AG08395 (cell line): ENCODE results near the gene SP3.
"Not testable (repeated sequence)": the region's sequence is repeated elsewhere in the genome, so short reads cannot be mapped to it uniquely, and the experiment has no call there.

ENCODE experiments used
- DNase-seq: peaks from one replicate; pipeline ENCODE4 v3.0.0; 2012; ENCODE audit warnings: mixed read lengths, low spot score

The SP3 gene

GRCh38 chr2:173889464-173889863 is 75.7 kb downstream of the SP3 start:
- not testable (repeated sequence) for DNase-seq

GRCh38 chr2:173886613-173887012 is 78.6 kb downstream of the SP3 start:
- no peak for DNase-seq

- peak; percentile 60 for DNase-seq
Observed at GRCh38 chr2:173884025-173884802, 81.0 kb downstream of the SP3 start.

- DNase-seq, result no peak
Observed at GRCh38 chr2:173881886-173882285, 83.3 kb downstream of the SP3 start.

GRCh38 chr2:173881461-173881860 is 83.7 kb downstream of the SP3 start:
- no peak for DNase-seq

DNA sequence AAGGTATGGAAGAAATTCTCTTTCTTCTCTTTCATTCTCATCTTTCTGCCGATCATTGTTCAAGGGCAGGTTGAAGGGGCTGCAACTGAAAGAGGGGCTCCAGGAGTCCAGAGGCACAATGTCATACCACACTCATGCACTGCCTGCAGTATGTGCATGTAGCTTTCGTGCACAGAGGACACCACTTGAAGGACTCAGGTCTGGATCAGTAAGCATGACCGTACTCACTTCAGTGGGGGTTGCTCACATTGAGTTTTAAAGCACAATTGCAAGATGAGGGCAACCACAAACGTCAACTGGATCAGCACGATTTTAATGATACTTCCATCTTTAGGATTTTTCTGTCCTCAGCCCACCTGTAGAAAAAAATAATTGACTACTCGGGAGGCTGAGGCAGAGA is 84.6 kb downstream of the SP3 start:
- no peak for DNase-seq

DNA sequence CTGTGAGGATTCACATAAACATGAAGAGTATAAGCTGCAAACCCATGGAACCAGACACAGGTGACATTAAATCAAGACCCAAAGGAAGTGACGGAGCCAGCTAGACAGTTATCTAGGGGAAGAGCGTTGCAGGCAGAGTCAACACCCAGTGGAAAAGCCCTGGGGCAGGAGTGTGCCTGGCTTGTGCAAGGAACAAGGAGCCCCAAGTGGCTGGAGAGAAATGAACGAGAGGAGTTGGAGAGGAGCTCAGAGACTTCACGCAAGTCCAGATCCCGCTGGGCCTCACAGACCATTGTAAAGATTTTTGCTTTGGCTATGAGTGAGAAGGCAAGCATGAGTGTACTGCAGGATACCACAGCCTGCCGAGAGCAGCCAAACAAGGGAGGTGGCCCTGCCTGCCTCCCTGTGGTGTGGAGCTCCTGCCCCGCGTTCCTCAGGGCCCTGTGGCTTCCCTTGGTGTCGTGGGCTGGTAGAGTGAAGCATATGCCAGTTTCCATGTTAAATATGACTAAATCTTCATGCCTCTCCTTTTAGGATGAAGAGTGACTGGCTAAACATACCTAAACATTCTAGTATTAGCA is 88.2 kb downstream of the SP3 start:
- no peak for DNase-seq

GRCh38 chr2:173874894-173875237 is 90.3 kb downstream of the SP3 start:
- no peak for DNase-seq

DNA sequence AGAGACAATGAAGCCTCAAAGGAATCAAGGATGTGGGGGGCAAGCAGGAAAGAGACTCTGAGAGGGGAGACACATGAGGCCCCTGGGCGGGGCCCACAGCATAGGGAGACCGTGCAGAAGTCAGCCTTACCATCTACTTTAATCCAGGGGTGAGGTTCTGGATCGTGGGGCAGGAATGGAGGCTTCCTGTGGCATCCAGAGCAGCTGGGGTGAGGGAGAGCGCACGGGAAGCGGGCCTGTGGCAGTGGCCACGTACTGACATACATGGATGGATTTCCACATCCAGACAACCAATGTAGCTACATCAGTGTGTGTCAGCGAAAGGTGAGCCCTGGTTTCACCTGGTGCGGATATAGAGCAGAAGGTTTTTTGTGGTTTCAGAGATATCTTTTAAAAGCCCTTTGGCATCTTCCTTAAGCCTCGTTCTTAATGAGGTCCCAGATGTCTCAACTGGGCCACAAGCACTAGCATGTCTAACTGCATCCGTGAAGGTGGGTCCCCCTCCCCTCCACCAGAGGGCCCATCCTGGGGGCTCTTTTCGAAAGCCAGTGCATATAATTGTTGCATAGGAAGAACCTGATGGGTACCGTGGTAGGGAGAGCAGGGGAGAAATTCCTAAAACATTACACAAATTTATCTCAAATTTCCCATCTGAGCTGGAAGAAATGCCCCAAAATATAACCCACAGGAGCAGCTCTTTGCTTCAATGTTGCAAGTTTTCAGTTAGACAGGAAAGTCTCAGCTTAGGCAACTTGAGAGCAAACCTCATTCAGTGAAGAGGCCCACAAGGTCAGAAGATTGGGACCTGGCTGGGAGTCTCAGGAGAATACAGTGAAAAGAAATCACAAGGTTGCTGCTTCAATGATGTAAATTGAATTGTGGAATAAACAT is 90.9 kb downstream of the SP3 start:
- DNase-seq, result no peak

DNA sequence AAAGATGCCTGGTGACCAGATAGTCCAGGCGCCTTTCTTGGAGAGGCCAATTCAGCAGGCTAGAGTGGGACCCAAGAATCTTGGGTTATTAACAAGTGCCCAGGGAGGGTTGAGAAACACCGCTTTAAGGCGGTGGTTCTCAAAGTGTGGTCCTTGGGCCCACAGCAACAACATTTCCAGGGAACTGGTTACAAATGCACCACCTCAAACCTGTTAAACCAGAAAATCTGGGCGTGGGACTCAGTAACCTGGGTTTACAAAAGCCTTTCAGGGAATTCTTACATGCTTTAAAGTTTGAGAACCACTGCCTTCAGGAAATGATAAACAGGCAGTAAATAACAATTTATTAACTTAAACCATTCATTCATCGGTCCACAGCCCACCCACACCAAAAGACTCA is 92.5 kb downstream of the SP3 start:
- DNase-seq, result no peak

GRCh38 chr2:173869244-173870229 is 95.6 kb downstream of the SP3 start:
- DNase-seq, result no peak

DNA sequence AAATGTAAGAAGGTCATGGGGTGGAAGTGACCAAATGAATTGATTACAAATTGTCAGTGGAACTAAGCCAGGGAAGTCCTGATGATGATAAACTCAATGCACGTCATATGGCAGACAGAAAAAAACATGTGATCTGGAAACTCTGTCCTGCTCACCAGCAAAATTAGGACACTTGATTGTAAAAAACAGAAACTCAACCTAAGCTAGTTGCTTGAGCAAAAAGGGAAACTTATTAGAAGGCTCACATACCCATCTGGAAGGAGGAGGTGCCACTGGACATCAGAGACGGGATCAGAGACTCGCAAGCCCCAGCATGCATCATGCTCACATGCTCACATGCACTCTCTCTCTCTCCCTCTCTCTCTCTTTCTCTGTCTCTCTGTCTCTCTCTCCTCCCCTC is 96.8 kb downstream of the SP3 start:
- DNase-seq, result no peak

- peak; percentile 39 for DNase-seq
Observed at GRCh38 chr2:173866874-173867618, 98.1 kb downstream of the SP3 start.

GRCh38 chr2:173865971-173866873 is 99.0 kb downstream of the SP3 start:
- DNase-seq, result no peak

DNA sequence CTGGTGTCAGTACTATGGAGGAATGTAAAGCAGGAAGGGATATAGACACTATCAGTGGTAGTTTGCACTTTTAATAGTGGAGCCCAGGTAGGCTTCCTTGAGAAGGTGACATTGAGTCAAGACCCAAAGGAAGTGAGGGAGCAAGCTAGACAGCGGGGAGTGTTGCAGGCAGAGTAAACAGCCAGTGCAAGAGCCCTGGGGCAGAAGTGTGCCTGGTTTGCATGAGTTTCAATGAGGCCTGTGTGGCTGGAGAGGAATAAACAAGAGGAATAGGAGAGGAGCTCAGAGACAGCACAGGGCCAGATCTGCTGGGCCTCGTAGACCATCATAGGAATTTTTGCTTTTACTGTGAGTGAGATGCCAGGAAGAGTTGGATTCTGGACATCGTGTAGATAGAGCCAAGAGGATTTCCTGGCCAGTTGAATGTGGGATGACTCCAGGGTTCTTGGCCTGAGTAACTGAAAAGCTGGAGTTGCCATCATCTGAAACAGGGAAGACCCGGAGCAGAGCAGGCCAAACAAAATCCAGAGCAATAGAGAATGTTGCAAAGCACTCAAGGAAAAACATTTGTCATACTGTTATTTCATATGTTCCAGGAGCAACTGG is 102.5 kb downstream of the SP3 start:
- DNase-seq, result no peak

DNA sequence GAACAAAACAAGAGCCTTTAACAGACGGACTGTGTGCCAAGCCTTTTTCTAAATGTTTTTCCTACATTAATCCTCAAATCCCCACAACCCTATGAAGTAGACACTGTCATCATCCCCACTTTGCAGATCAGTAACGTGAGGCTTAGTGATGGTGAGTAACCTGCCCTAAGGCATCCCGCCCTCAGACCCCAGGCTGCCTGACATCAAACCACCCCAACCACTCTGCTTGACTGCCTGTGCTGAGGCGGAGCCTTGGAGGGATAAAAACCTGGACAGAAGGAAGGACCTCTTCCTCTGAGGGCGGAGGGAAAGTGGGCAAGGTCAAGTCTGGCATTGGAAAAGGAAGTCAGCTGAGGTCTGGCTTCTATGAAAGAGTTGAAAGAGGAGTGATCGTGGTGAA is 104.6 kb downstream of the SP3 start:
- DNase-seq, result no peak

DNA sequence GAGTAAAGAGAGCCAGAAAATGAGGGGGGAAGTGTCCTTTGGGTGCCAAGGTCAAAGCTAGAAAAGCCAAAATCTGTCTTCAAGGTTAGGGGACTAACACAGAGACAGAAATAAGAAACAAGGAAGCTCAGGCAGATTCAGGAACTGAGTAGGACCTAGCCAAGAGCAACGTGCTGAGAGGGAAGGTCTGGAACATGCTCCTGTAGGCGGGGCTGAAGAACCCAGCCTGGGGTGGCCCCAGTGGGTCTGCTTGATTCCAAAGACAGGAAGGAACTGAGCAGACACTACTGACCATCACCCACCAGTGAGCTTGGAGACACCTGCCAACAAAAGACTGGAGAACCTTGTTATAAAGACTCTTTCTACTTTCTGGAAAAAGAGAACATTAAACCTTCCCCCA is 105.1 kb downstream of the SP3 start:
- no peak for DNase-seq

DNA sequence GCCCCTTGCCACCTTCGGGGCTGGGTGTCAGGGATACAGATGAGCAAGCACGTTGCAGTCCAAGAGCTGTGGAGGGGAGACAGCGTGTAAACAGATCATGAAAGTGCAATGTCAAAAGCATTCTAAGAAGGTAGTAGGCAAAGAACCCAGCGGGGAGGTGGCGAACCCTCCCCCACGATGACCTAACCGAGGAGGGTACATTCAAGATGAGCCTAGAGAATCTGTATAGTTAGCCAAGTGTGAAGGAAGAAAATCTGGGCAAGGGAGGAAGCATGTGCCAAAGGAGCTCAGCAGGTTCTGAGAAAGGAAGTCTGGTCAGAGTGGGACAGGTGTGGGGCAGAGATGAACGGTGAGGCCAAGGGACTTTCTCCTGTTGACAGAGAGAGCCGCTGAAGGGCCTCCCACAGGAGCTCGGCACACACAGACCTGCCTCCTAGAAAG is 106.9 kb downstream of the SP3 start:
- no peak for DNase-seq
